Measurements from ENCODE around the gene UFC1. TPM values are rescaled to one million over a fixed set of nuclear protein-coding genes. Genes with fewer than 3 reads are reported as not detected.

The UFC1 gene
- total and polyA plus RNA-seq, 2 donors (not counting 3 experiments of a cell fraction or from before 2014, with no cell fraction given) = 102 to 149 TPM

- ChIA-PET CTCF (interaction anchor here (1.0 to 2.5 kb wide), 3 partner anchors 8 to 199 kb away, joined by 3 to 10 read pairs (median 3); partner anchors contain the start of gene PPOX), POLR2A (interaction anchor here (1.0 kb wide), 1 partner anchor 10 kb away, joined by 4 read pairs; no protein-coding TSS in a partner anchor)
- Histone ChIP-seq H3K79me2 (ENCODE audit: control insufficient read depth, insufficient read depth, low read length) (peaks cover 8% of the 10 kb centered on the region), H3K9ac (replicated peaks; ENCODE audit: extremely low read depth, insufficient read depth, low read length) (no peak overlapping the region), H3K27me3 (ENCODE audit: control insufficient read depth in 2 of 2, insufficient read depth in 2 of 2, low read length in 2 of 2) (no peaks in the 10 kb centered on the region), H3K27ac (ENCODE audit: insufficient read depth, low read depth, low read length) (no peak overlapping the region), H3K36me3 (ENCODE audit: control insufficient read depth in 2 of 2, extremely low read depth in 1 of 2, insufficient read depth in 2 of 2, low read length in 2 of 2) (peaks cover 9 to 13% of the 10 kb centered on the region in 2 experiments), H3K4me1 (ENCODE audit: control insufficient read depth, extremely low read depth, insufficient read depth, low read length) (peaks cover 11% of the 10 kb centered on the region), H3K4me3 (replicated peaks in 1 of 3; ENCODE audit: insufficient read depth in 1 of 3, low read depth in 1 of 3, low read length in 3 of 3) (no peak overlapping the region), H3K9me3 (replicated peaks; ENCODE audit: control insufficient read depth, insufficient read depth, low read length) (no peaks in the 10 kb centered on the region), H3K9me1 (replicated peaks; ENCODE audit: control insufficient read depth, extremely low read depth, insufficient read depth, low read length) (no peaks in the 10 kb centered on the region), H3K4me2 (ENCODE audit: insufficient read depth, low read length) (peak overlapping the region; percentile 79), H4K20me1 (replicated peaks; ENCODE audit: control insufficient read depth, extremely low read depth, insufficient read depth, low read length) (no peaks in the 10 kb centered on the region), H2AFZ (ENCODE audit: low read depth, low read length) (no peak overlapping the region)
- BruUV-seq (replicated peaks) = no TSS peak
- dilution Hi-C loops (cut with MboI; ENCODE audit: extremely low pct_ligation_motif_present, low sequenced_read_pairs) (no loop called here), intact Hi-C loops (cut with micrococcal nuclease) (no loop called here)
- FAIRE-seq (no peak), DNase-seq (ENCODE audit: low read depth, low spot score) (no peak)
- TF ChIP-seq POLR2A (IDR thresholded peaks at IDR 0.05; ENCODE audit: low read depth, low read length) (no peak), EZH2 (IDR thresholded peaks at IDR 0.05; ENCODE audit: borderline replicate concordance, low read depth, low read length, severe bottlenecking) (no peak), CTCF (IDR thresholded peaks at IDR 0.05; ENCODE audit: extremely low read depth in 1 of 2, insufficient read depth in 1 of 2, low read depth in 1 of 2, low read length in 2 of 2) (no peak)
Measured at GRCh38 chr1:161175771-161176453, 22.1 kb downstream of the UFC1 start.

All from endothelial cell of umbilical vein (primary cell).